Endothelial cell of umbilical vein (primary cell): ENCODE results near the gene GSG1L. TPM values are rescaled to one million over a fixed set of nuclear protein-coding genes. Genes with fewer than 3 reads are reported as not detected.

ENCODE experiments used
- BruUV-seq: library from RNA; stranded (reverse); fragments of 400-500 nt; replicated peaks from 2 replicates; lab custom pipeline; 2021; lab: Mats Ljungman, UMichigan
- CTCF ChIA-PET: fragments of 300-600, 350-600 bp; sonication (Branson Sonifier 250); formaldehyde crosslinking; loops from one replicate; lab custom pipeline; 2021; ENCODE audit warnings: antibody characterized with exemption, inconsistent platforms; lab: Charles Lee
- POLR2A ChIA-PET: fragments of 300-600, 350-600 bp; sonication (Branson Sonifier 250); formaldehyde crosslinking; loops from one replicate; lab custom pipeline; 2021; ENCODE audit warnings: antibody characterized with exemption, inconsistent platforms; lab: Charles Lee
- DNase-seq: peaks from one replicate; pipeline ENCODE4 v3.0.0-alpha.2; 2011; ENCODE audit warnings: low read depth, low spot score
- FAIRE-seq: peaks from 2 replicates; lab custom pipeline; 2011; peaks lifted over from hg19 to GRCh38; lab: Jason Lieb, UNC
- H2AFZ ChIP-seq: 2 replicates; pipeline ENCODE4 v1.6.0; 2012; ENCODE audit warnings: low read depth, low read length, control low read depth, inconsistent platforms
- H3K27ac ChIP-seq: 2 replicates; pipeline ENCODE4 v1.5.1; 2011; ENCODE audit warnings: low read depth, mild to moderate bottlenecking, control low read depth, low read length, moderate library complexity; ENCODE audit not compliant: insufficient read depth
- H3K27me3 ChIP-seq, 2 experiments: 2 replicates each; pipeline versions ENCODE4 v1.6.0 to v1.6.1; 2011; ENCODE audit warnings: low read length in 2 of 2, mixed read lengths in 1 of 2; ENCODE audit not compliant: control insufficient read depth in 2 of 2, insufficient read depth in 2 of 2
- H3K36me3 ChIP-seq, 2 experiments: 2 replicates in 1 of 2; 3 replicates in 1 of 2; pipeline ENCODE4 v1.5.1; 2011; ENCODE audit warnings: low read length in 2 of 2, mild to moderate bottlenecking in 1 of 2, moderate library complexity in 1 of 2; ENCODE audit not compliant: control insufficient read depth in 2 of 2, insufficient read depth in 2 of 2; ENCODE audit errors: extremely low read depth in 1 of 2
- H3K4me1 ChIP-seq: 3 replicates; pipeline ENCODE4 v1.5.1; 2011; ENCODE audit warnings: mild to moderate bottlenecking, low read length; ENCODE audit not compliant: control insufficient read depth, insufficient read depth; ENCODE audit errors: extremely low read depth
- H3K4me2 ChIP-seq: 2 replicates; pipeline ENCODE4 v1.6.1; 2011; ENCODE audit warnings: low read length, control low read depth, mixed read lengths; ENCODE audit not compliant: insufficient read depth
- H3K4me3 ChIP-seq, 3 experiments: fragments of 200-600 bp in 1 of 3; sonication (generic), shearing (Covaris generic) in 1 of 3; replicated peaks in 1 of 3; 2 replicates each; pipeline ENCODE4 v1.5.1; 2011 to 2016; ENCODE audit warnings: control low read depth in 3 of 3, low read length in 3 of 3, mild to moderate bottlenecking in 2 of 3, inconsistent platforms in 1 of 3, low read depth in 1 of 3, moderate library complexity in 1 of 3; ENCODE audit not compliant: insufficient read depth in 1 of 3
- H3K79me2 ChIP-seq: 2 replicates; pipeline ENCODE4 v1.6.0; 2012; ENCODE audit warnings: low read length, inconsistent platforms; ENCODE audit not compliant: control insufficient read depth, insufficient read depth
- H3K9ac ChIP-seq: replicated peaks from 2 replicates; pipeline ENCODE3; 2011; ENCODE audit warnings: low read length, control low read depth; ENCODE audit not compliant: insufficient read depth; ENCODE audit errors: extremely low read depth
- H3K9me1 ChIP-seq: replicated peaks from 3 replicates; pipeline ENCODE4 v1.6.0; 2011; ENCODE audit warnings: mild to moderate bottlenecking, low read length; ENCODE audit not compliant: control insufficient read depth, insufficient read depth; ENCODE audit errors: extremely low read depth
- H3K9me3 ChIP-seq: replicated peaks from 2 replicates; pipeline ENCODE4 v1.5.1; 2012; ENCODE audit warnings: low read length, inconsistent platforms; ENCODE audit not compliant: control insufficient read depth, insufficient read depth
- H4K20me1 ChIP-seq: replicated peaks from 2 replicates; pipeline ENCODE3; 2011; ENCODE audit warnings: mild to moderate bottlenecking, low read length; ENCODE audit not compliant: control insufficient read depth, insufficient read depth; ENCODE audit errors: extremely low read depth
- EZH2 ChIP-seq: IDR thresholded peaks from 2 replicates; pipeline ENCODE4 v1.6.1; 2012; ENCODE audit warnings: borderline replicate concordance, low read depth, mild to moderate bottlenecking, moderate library complexity, low read length, inconsistent platforms; ENCODE audit not compliant: severe bottlenecking
- JUN ChIP-seq: IDR thresholded peaks from 2 replicates; pipeline ENCODE4 v1.6.1; 2011; ENCODE audit warnings: borderline replicate concordance, low read depth; ENCODE audit not compliant: insufficient read length, insufficient read depth
- MYC ChIP-seq: IDR thresholded peaks from one replicate; pipeline ENCODE4 v1.6.1; 2011; ENCODE audit warnings: mild to moderate bottlenecking, low read depth, low read length
- POLR2A ChIP-seq: IDR thresholded peaks from 2 replicates; pipeline ENCODE4 v1.6.1; 2012; ENCODE audit warnings: low read depth, mild to moderate bottlenecking, control low read depth, low read length
- POLR2AphosphoS5 ChIP-seq: IDR thresholded peaks from 2 replicates; pipeline ENCODE4 v1.6.1; 2012; ENCODE audit warnings: low read depth, mild to moderate bottlenecking, control low read depth, low read length, moderate library complexity; ENCODE audit not compliant: insufficient read depth
- dilution Hi-C: fragments of 300-500 bp; cut with MboI; formaldehyde crosslinking; loops from one replicate; pipeline ENCODE4 v1.15.0; 2019; ENCODE audit warnings: low sequenced_read_pairs; ENCODE audit not compliant: extremely low pct_ligation_motif_present
- intact Hi-C: fragments of 100-400 bp; cut with micrococcal nuclease; formaldehyde crosslinking; loops from one replicate; pipeline ENCODE4 v1.10.0; 2022
- polyA plus RNA-seq, 4 experiments: library from polyadenylated mRNA; depleted of rRNA in 3 of 4; stranded (reverse) in 3 of 4; unstranded in 1 of 4; fragments of >200 nt; gene quantifications; 2 replicates each; pipeline versions ENCODE4 v1.2.1 to v1.2.3, GENCODE V29; 2011 to 2012; ENCODE audit warnings: missing spikeins in 1 of 4
- total RNA-seq: library from RNA; stranded (reverse); gene quantifications from 2 replicates; pipeline ENCODE4 v1.2.3, GENCODE V29; 2021
- TF ChIP-seq, protein P1 (sequence below): IDR thresholded peaks from 2 replicates; pipeline ENCODE4 v1.6.1; 2011; ENCODE audit not compliant: insufficient read depth, insufficient read length

Gene GSG1L
- total and polyA plus RNA-seq, 2 donors (not counting 3 experiments of a cell fraction or from before 2014, with no cell fraction given): 0.06 TPM; not detected in 1

DNA sequence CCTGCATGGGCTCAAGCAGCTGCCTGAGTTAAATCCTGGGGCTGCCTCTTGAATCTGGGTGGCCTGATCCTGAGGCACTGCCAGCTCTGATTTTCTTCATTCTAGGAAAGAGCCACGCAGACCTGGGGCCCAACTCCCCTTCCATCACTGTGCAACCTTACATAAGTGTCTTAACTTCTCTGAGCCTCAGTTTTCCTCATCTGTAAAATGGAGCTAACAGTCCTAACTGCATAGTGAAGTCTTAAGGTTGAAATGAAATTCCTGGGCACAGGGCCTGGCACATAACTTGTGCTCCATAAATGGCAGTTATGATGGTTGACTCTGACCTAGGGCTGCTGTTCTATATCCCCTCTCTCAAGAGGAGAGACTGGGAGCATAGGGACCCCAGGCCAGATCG lies 236.6 kb downstream of the GSG1L start:
- Histone ChIP-seq H4K20me1 (no peaks in the 10 kb centered on the region), H3K9me3 (no peaks in the 10 kb centered on the region), H2AFZ (no peak overlapping the region), H3K4me2 (no peak overlapping the region), H3K9me1 (no peaks in the 10 kb centered on the region), H3K27ac (no peak overlapping the region), H3K27me3 (peaks cover 0 to 3% of the 10 kb centered on the region in 2 experiments), H3K9ac (no peak overlapping the region), H3K4me1 (no peaks in the 10 kb centered on the region), H3K4me3 (no peak overlapping the region), H3K79me2 (no peaks in the 10 kb centered on the region), H3K36me3 (no peaks in the 10 kb centered on the region)
- ChIA-PET POLR2A (no interaction called here), CTCF (no interaction called here)
- BruUV-seq: no TSS peak
- FAIRE-seq (no peak), DNase-seq (no peak)
- dilution Hi-C loops: no loop called here
- intact Hi-C loops: no loop called here
- TF ChIP-seq, protein P1, sequence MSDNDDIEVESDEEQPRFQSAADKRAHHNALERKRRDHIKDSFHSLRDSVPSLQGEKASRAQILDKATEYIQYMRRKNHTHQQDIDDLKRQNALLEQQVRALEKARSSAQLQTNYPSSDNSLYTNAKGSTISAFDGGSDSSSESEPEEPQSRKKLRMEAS: no peak
- TF ChIP-seq MYC: no peak
- no peak for TF ChIP-seq POLR2AphosphoS5
- TF ChIP-seq POLR2A: no peak

DNA sequence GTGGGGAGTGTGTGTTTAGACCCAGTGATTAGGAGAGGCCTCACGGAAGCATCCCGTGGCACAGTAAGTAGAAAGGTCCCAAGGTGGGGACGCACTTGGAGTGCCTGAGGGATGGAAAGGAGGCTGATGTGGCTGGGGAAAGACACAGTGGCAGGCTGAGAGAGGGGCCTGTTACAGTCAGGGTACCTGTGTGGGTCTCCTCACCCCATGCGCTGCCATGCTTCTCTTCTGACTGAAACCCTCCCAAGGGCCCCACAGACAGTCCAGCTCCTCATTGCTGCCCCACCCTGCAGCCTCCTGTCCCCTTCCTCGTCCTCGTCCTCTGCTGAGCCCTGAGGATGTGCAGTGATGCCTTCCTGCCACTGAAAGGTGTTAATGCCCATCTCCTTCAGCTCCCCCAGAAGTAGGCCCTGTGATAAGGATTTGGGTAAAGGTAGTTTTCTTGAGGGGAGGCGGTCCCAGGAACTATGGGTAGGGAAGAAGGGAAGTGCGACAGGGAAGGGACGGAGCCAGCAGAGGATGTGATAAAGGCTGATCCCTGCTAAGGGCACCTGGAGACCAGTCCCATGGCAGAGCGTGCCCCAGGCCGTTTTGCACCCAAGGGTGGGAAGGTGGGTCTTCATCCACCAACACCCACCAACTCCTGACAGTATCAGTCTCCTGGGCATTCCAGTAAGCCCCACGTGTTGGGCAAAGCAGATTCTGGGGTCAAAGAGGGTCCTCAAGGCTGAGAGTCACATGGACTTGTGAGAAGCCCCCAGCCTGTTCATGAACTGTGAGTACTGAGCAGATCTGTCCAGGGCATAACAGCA lies 237.2 kb downstream of the GSG1L start:
- Histone ChIP-seq H4K20me1 (no peaks in the 10 kb centered on the region), H3K9me3 (no peaks in the 10 kb centered on the region), H3K4me2 (no peak overlapping the region), H3K4me3 (no peak overlapping the region), H3K4me1 (no peaks in the 10 kb centered on the region), H3K9ac (no peak overlapping the region), H2AFZ (no peak overlapping the region), H3K27me3 (no peaks in the 10 kb centered on the region), H3K27ac (no peak overlapping the region), H3K9me1 (no peaks in the 10 kb centered on the region), H3K79me2 (no peaks in the 10 kb centered on the region), H3K36me3 (no peaks in the 10 kb centered on the region)
- intact Hi-C loops: no loop called here
- no peak for FAIRE-seq
- dilution Hi-C loops: no loop called here
- POLR2A ChIA-PET: no interaction called here
- TF ChIP-seq EZH2 (no peak), MYC (no peak), JUN (no peak), POLR2AphosphoS5 (no peak)
- TF ChIP-seq, protein P1: no peak
- no peak for DNase-seq
- BruUV-seq: no TSS peak
- CTCF ChIA-PET: no interaction called here
